Neural crest cell (in vitro differentiated cells): ENCODE measurements around the gene NAA20. TPM values are rescaled to one million over a fixed set of nuclear protein-coding genes. Genes with fewer than 3 reads are reported as not detected.

Source experiments
- DNase-seq: peaks from one replicate; pipeline ENCODE4 v3.0.0; 2021; ENCODE audit warnings: low read depth, mixed read lengths, low spot score
- H3K27ac Mint-ChIP-seq: one replicate; pipeline ENCODE4 v1.8.0; 2021; ENCODE audit warnings: mild to moderate bottlenecking, mixed read lengths; ENCODE audit not compliant: unreplicated experiment
- H3K27me3 Mint-ChIP-seq: 2 replicates; pipeline ENCODE4 v1.8.0; 2021; ENCODE audit warnings: low read depth, mild to moderate bottlenecking, mixed read lengths
- H3K36me3 Mint-ChIP-seq: 2 replicates; pipeline ENCODE4 v1.8.0; 2021; ENCODE audit warnings: low read depth, mild to moderate bottlenecking, mixed read lengths
- H3K4me1 Mint-ChIP-seq: 2 replicates; pipeline ENCODE4 v1.8.0; 2021; ENCODE audit warnings: mixed read lengths
- H3K4me3 Mint-ChIP-seq: one replicate; pipeline ENCODE4 v1.8.0; 2021; ENCODE audit warnings: mild to moderate bottlenecking, mixed read lengths
- H3K9me3 Mint-ChIP-seq: 2 replicates; pipeline ENCODE4 v1.8.0; 2021; ENCODE audit warnings: mixed read lengths
- CTCF ChIP-seq: fragments of 200-600 bp; sonication (generic); conservative IDR thresholded peaks from 2 replicates; pipeline ENCODE4 v1.5.0; 2021; ENCODE audit warnings: antibody characterized with exemption, mild to moderate bottlenecking
- total RNA-seq: library from RNA; stranded (reverse); gene quantifications from 2 replicates; pipeline ENCODE4 v1.2.1, GENCODE V29; 2021

The NAA20 gene
- total RNA-seq, 1 donor from 2014 or later, result 38.2 TPM

GRCh38 chr20:20020908-20021307, 3.7 kb downstream of the NAA20 start:
- TF ChIP-seq CTCF, result no peak
- Mint-ChIP-seq H3K27me3 (no peaks in the 10 kb centered on the region), H3K9me3 (no peaks in the 10 kb centered on the region), H3K4me3 (peak overlapping the region; percentile 51), H3K27ac (no peak overlapping the region), H3K4me1 (peaks cover 33% of the 10 kb centered on the region), H3K36me3 (no peaks in the 10 kb centered on the region)
- no peak for DNase-seq

- TF ChIP-seq CTCF, result no peak
- H3K27ac Mint-ChIP-seq, result no peak overlapping the region
- H3K27me3 Mint-ChIP-seq, result no peaks in the 10 kb centered on the region
- DNase-seq, result no peak
- no peak overlapping the region for H3K4me3 Mint-ChIP-seq
- H3K4me1 Mint-ChIP-seq, result peaks cover 31% of the 10 kb centered on the region
- no peaks in the 10 kb centered on the region for H3K9me3 Mint-ChIP-seq
- H3K36me3 Mint-ChIP-seq, result no peaks in the 10 kb centered on the region
Observed at GRCh38 chr20:20021835-20022234, 4.7 kb downstream of the NAA20 start.

- TF ChIP-seq CTCF, result no peak
- Mint-ChIP-seq H3K9me3 (no peaks in the 10 kb centered on the region), H3K36me3 (no peaks in the 10 kb centered on the region), H3K27me3 (no peaks in the 10 kb centered on the region), H3K4me3 (no peak overlapping the region), H3K4me1 (peaks cover 28% of the 10 kb centered on the region), H3K27ac (peak overlapping the region; percentile 64)
- no peak for DNase-seq
Observed at GRCh38 chr20:20022498-20022897, 5.3 kb downstream of the NAA20 start.

- peaks cover 21% of the 10 kb centered on the region for H3K4me1 Mint-ChIP-seq
- DNase-seq, result no peak
- no peak overlapping the region for H3K4me3 Mint-ChIP-seq
- H3K9me3 Mint-ChIP-seq, result no peaks in the 10 kb centered on the region
- H3K36me3 Mint-ChIP-seq, result no peaks in the 10 kb centered on the region
- no peak for TF ChIP-seq CTCF
- no peak overlapping the region for H3K27ac Mint-ChIP-seq
- H3K27me3 Mint-ChIP-seq, result no peaks in the 10 kb centered on the region
Observed at GRCh38 chr20:20023395-20023794, 6.2 kb downstream of the NAA20 start.

- DNase-seq, result no peak
- H3K36me3 Mint-ChIP-seq, result no peaks in the 10 kb centered on the region
- H3K27ac Mint-ChIP-seq, result no peak overlapping the region
- no peak for TF ChIP-seq CTCF
- H3K9me3 Mint-ChIP-seq, result no peaks in the 10 kb centered on the region
- no peak overlapping the region for H3K4me3 Mint-ChIP-seq
- peaks cover 12% of the 10 kb centered on the region for H3K4me1 Mint-ChIP-seq
- H3K27me3 Mint-ChIP-seq, result no peaks in the 10 kb centered on the region
Observed at GRCh38 chr20:20024942-20025341, 7.8 kb downstream of the NAA20 start.

GRCh38 chr20:20027284-20027683, 10.1 kb downstream of the NAA20 start:
- H3K9me3 Mint-ChIP-seq, result no peaks in the 10 kb centered on the region
- no peaks in the 10 kb centered on the region for H3K4me1 Mint-ChIP-seq
- H3K27ac Mint-ChIP-seq, result peak overlapping the region; percentile 16
- no peaks in the 10 kb centered on the region for H3K36me3 Mint-ChIP-seq
- no peak for DNase-seq
- no peak overlapping the region for H3K4me3 Mint-ChIP-seq
- no peak for TF ChIP-seq CTCF
- H3K27me3 Mint-ChIP-seq, result no peaks in the 10 kb centered on the region
